Measurements from ENCODE around the gene KIF5C. TPM values are rescaled to one million over a fixed set of nuclear protein-coding genes. Genes with fewer than 3 reads are reported as not detected.

KIF5C gene
- polyA plus RNA-seq, 1 donor (not counting 4 experiments of a cell fraction or from before 2014, with no cell fraction given), result 0.03 TPM

DNA sequence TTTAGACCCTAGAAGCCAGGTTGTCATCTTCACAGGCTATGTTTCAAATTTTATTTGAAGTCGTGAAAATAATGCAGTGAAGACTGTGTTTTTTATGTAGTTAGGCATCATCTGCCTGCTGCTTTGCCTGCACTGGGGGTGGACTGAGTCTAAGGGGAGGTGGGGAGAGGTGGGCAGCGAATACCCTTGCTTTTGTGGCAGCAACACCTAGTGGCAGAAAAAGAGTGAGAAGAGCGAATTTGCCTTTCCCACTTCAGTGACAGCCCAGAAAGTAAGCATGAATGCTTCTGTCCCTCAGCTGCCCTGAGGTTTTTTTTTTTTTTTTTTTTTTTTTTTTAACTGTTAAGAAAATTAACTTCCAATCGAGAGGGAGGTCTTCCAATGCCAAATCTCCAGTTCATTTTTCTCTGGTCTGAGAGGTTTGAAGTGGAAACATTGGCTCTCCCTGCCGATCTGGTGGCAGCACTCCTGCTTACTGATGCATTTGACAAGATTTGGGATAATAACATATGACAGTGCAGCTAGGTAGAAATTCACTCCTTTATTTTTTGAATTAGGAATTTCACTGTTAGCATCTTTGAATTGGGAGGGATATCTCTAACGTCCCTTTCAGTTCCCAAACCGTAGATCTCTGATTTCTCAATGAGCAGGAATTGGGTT lies 103.1 kb downstream of the KIF5C start:
- FAIRE-seq (no peak), DNase-seq (ENCODE audit: low read depth, low spot score) (no peak)
- Histone ChIP-seq H3K4me1 (ENCODE audit: control insufficient read depth, extremely low read depth, insufficient read depth, low read length) (no peaks in the 10 kb centered on the region), H3K9ac (ENCODE audit: control insufficient read depth, extremely low read depth, insufficient read depth, low read length) (no peak overlapping the region), H3K9me3 (ENCODE audit: control insufficient read depth, low read depth, low read length) (no peaks in the 10 kb centered on the region), H3K4me3 (ENCODE audit: control insufficient read depth in 2 of 3, extremely low read depth in 1 of 3, insufficient read depth in 2 of 3, low read depth in 1 of 3, low read length in 3 of 3) (no peak overlapping the region), H3K27ac (ENCODE audit: control insufficient read depth, insufficient read depth, low read length) (no peak overlapping the region), H3K27me3 (ENCODE audit: control insufficient read depth, extremely low read depth, insufficient read depth, low read length) (peaks cover 1% of the 10 kb centered on the region), H3K36me3 (ENCODE audit: control insufficient read depth in 2 of 2, extremely low read depth in 1 of 2, insufficient read depth in 2 of 2, low read length in 2 of 2) (no peaks in the 10 kb centered on the region), H4K20me1 (ENCODE audit: control insufficient read depth, extremely low read depth, insufficient read depth, low read length) (no peaks in the 10 kb centered on the region), H3K79me2 (ENCODE audit: control insufficient read depth, insufficient read depth, low read length) (no peaks in the 10 kb centered on the region), H3K4me2 (ENCODE audit: control insufficient read depth, extremely low read depth, insufficient read depth, low read depth, low read length) (no peak overlapping the region), H2AFZ (ENCODE audit: control insufficient read depth, low read length) (no peak overlapping the region), H3K9me1 (ENCODE audit: control insufficient read depth, extremely low read depth, insufficient read depth, low read length) (no peaks in the 10 kb centered on the region)
- no peak for TF ChIP-seq EZH2 (IDR thresholded peaks at IDR 0.05; ENCODE audit: low read length)
- TF ChIP-seq, protein P1, sequence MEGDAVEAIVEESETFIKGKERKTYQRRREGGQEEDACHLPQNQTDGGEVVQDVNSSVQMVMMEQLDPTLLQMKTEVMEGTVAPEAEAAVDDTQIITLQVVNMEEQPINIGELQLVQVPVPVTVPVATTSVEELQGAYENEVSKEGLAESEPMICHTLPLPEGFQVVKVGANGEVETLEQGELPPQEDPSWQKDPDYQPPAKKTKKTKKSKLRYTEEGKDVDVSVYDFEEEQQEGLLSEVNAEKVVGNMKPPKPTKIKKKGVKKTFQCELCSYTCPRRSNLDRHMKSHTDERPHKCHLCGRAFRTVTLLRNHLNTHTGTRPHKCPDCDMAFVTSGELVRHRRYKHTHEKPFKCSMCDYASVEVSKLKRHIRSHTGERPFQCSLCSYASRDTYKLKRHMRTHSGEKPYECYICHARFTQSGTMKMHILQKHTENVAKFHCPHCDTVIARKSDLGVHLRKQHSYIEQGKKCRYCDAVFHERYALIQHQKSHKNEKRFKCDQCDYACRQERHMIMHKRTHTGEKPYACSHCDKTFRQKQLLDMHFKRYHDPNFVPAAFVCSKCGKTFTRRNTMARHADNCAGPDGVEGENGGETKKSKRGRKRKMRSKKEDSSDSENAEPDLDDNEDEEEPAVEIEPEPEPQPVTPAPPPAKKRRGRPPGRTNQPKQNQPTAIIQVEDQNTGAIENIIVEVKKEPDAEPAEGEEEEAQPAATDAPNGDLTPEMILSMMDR (optimal IDR thresholded peaks at IDR 0.05 in 1 of 3, IDR thresholded peaks at IDR 0.05 in 1 of 3, conservative IDR thresholded peaks at IDR 0.05 in 1 of 3; ENCODE audit: extremely low read depth in 1 of 3, insufficient read depth in 2 of 3, low read length in 3 of 3), result no peak
- dilution Hi-C loops (cut with MboI; ENCODE audit: extremely low pct_ligation_motif_present, low sequenced_read_pairs), result no loop called here

DNA sequence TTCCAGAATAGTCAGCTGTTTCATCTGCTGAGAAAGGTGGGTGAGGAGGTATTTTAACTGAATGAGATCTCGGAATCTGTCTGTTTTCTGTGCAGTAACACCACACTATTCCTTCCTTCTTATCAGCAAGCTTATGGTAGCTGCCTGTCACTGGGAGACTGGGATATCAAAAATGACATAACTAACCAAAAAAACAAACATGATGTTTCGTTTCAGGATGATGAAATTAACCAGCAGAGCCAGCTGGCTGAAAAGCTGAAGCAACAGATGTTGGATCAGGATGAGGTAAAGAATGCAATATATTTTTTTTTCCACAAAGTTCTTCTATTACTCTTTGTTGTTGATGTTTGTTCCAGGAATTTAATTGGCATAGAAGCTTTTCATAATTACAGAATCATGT lies 103.7 kb downstream of the KIF5C start:
- dilution Hi-C loops (cut with MboI; ENCODE audit: extremely low pct_ligation_motif_present, low sequenced_read_pairs), result no loop called here
- Histone ChIP-seq H3K4me2 (ENCODE audit: control insufficient read depth, extremely low read depth, insufficient read depth, low read depth, low read length) (no peak overlapping the region), H4K20me1 (ENCODE audit: control insufficient read depth, extremely low read depth, insufficient read depth, low read length) (no peaks in the 10 kb centered on the region), H3K9me1 (ENCODE audit: control insufficient read depth, extremely low read depth, insufficient read depth, low read length) (no peaks in the 10 kb centered on the region), H3K4me3 (ENCODE audit: control insufficient read depth in 2 of 3, extremely low read depth in 1 of 3, insufficient read depth in 2 of 3, low read depth in 1 of 3, low read length in 3 of 3) (no peak overlapping the region), H3K27ac (ENCODE audit: control insufficient read depth, insufficient read depth, low read length) (no peak overlapping the region), H3K36me3 (ENCODE audit: control insufficient read depth in 2 of 2, extremely low read depth in 1 of 2, insufficient read depth in 2 of 2, low read length in 2 of 2) (no peaks in the 10 kb centered on the region), H2AFZ (ENCODE audit: control insufficient read depth, low read length) (no peak overlapping the region), H3K4me1 (ENCODE audit: control insufficient read depth, extremely low read depth, insufficient read depth, low read length) (no peaks in the 10 kb centered on the region), H3K9me3 (ENCODE audit: control insufficient read depth, low read depth, low read length) (no peaks in the 10 kb centered on the region), H3K27me3 (ENCODE audit: control insufficient read depth, extremely low read depth, insufficient read depth, low read length) (no peaks in the 10 kb centered on the region), H3K79me2 (ENCODE audit: control insufficient read depth, insufficient read depth, low read length) (no peaks in the 10 kb centered on the region), H3K9ac (ENCODE audit: control insufficient read depth, extremely low read depth, insufficient read depth, low read length) (no peak overlapping the region)
- TF ChIP-seq, protein P1 (optimal IDR thresholded peaks at IDR 0.05 in 1 of 3, IDR thresholded peaks at IDR 0.05 in 1 of 3, conservative IDR thresholded peaks at IDR 0.05 in 1 of 3; ENCODE audit: extremely low read depth in 1 of 3, insufficient read depth in 2 of 3, low read length in 3 of 3), result no peak
- TF ChIP-seq EZH2 (IDR thresholded peaks at IDR 0.05; ENCODE audit: low read length), result no peak
- FAIRE-seq, result no peak
- no peak for DNase-seq (ENCODE audit: low read depth, low spot score)
